ENCODE results near the gene STPG4. TPM values are rescaled to one million over a fixed set of nuclear protein-coding genes. Genes with fewer than 3 reads are reported as not detected.

The STPG4 gene
- total RNA-seq, 1 experiment from 2014 or later: 0.13 TPM

DNA sequence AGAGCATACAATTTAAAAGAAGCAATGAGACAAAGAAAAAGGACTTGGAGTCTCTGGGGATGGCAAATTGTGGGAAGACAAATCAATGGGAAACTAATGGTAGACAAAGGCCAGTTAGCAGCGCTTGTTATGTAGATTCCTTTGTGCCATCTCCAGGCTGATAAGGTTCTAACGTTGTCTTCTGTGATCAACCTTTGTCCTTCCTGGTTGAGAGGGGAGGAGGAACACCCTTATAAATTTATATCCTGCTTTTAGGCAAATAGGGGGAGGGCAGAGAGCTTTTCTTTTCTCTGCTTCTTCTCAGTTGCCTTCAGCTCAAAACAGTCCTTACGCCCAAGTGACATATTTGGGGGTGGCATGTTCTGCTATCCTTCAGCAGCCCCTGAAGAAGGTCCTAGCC, 89.8 kb downstream of the STPG4 start:
- H4K91ac ChIP-seq (ENCODE audit: insufficient read length, low read depth, low read length): no peak overlapping the region
- H2AK5ac ChIP-seq (ENCODE audit: insufficient read length, low read length): no peak overlapping the region
- TF ChIP-seq, protein P1, sequence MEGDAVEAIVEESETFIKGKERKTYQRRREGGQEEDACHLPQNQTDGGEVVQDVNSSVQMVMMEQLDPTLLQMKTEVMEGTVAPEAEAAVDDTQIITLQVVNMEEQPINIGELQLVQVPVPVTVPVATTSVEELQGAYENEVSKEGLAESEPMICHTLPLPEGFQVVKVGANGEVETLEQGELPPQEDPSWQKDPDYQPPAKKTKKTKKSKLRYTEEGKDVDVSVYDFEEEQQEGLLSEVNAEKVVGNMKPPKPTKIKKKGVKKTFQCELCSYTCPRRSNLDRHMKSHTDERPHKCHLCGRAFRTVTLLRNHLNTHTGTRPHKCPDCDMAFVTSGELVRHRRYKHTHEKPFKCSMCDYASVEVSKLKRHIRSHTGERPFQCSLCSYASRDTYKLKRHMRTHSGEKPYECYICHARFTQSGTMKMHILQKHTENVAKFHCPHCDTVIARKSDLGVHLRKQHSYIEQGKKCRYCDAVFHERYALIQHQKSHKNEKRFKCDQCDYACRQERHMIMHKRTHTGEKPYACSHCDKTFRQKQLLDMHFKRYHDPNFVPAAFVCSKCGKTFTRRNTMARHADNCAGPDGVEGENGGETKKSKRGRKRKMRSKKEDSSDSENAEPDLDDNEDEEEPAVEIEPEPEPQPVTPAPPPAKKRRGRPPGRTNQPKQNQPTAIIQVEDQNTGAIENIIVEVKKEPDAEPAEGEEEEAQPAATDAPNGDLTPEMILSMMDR (conservative IDR thresholded peaks at IDR 0.05): no peak
- H2BK120ac ChIP-seq (ENCODE audit: low read depth, low read length, poor library complexity, severe bottlenecking): no peak overlapping the region
- H3K27ac ChIP-seq (ENCODE audit: insufficient read length, low read depth, low read length): no peak overlapping the region
- no peaks in the 10 kb centered on the region for H3K27me3 ChIP-seq (ENCODE audit: insufficient read depth, low read length)
- H3K18ac ChIP-seq (ENCODE audit: insufficient read length, low read depth, low read length): no peak overlapping the region
- no peak overlapping the region for H2BK5ac ChIP-seq (ENCODE audit: insufficient read length, low read length)
- peaks cover 11% of the 10 kb centered on the region; the same call in 1 of the 2 replicates for H3K4me1 ChIP-seq (ENCODE audit: insufficient read depth, low read length)
- H3K4me2 ChIP-seq (ENCODE audit: insufficient read depth, insufficient read length, low read length): no peak overlapping the region
- H3K23me2 ChIP-seq (ENCODE audit: insufficient read length, low read depth, low read length, poor library complexity, severe bottlenecking): no peaks in the 10 kb centered on the region
- H3K4me1 Mint-ChIP-seq: peaks cover 30 to 44% of the 10 kb centered on the region in 2 experiments
- no peak overlapping the region for H3K14ac ChIP-seq (ENCODE audit: insufficient read depth, low read length)
- no peak overlapping the region for H2BK15ac ChIP-seq (ENCODE audit: low read depth, low read length)
- H2AFZ ChIP-seq (ENCODE audit: low read length): no peak overlapping the region
- no peaks in the 10 kb centered on the region for H3K27me3 Mint-ChIP-seq (ENCODE audit: low read depth)
- H3K9ac ChIP-seq (ENCODE audit: extremely low read depth, insufficient read length, low read length): no peak overlapping the region
- H3K23ac ChIP-seq (ENCODE audit: insufficient read length, low read depth, low read length): no peak overlapping the region
- no peaks in the 10 kb centered on the region for H3K9me3 ChIP-seq (ENCODE audit: control insufficient read depth, low read depth, low read length)
- DNase-seq: no peak
- no CpG with 5 or more reads among the region's 3 CpGs for WGBS (ENCODE audit: extremely low coverage, insufficient read length, low lambda C conversion rate)
- no peak overlapping the region for H2BK20ac ChIP-seq (ENCODE audit: low read depth, low read length, poor library complexity, severe bottlenecking)
- H3K79me1 ChIP-seq (ENCODE audit: insufficient read depth, low read depth, low read length, poor library complexity, severe bottlenecking): no peaks in the 10 kb centered on the region
- no peak overlapping the region for H4K8ac ChIP-seq (replicated peaks; ENCODE audit: insufficient read length, low read depth, low read length)
- no peaks in the 10 kb centered on the region; a peak in 3 of 7 replicates for H3K36me3 Mint-ChIP-seq (ENCODE audit: insufficient read depth in 1 of 3, low read depth in 3 of 3)
- no peak overlapping the region for H3K56ac ChIP-seq (ENCODE audit: insufficient read length, low read depth, low read length)
- no peaks in the 10 kb centered on the region for H3K79me2 ChIP-seq (ENCODE audit: insufficient read depth, low read length)
- H3K9me3 Mint-ChIP-seq: no peaks in the 10 kb centered on the region
- H4K20me1 ChIP-seq (ENCODE audit: control insufficient read depth, insufficient read depth, insufficient read length): no peaks in the 10 kb centered on the region
- no peak overlapping the region for H4K5ac ChIP-seq (ENCODE audit: insufficient read length, low read depth, low read length)
- H3K4ac ChIP-seq (ENCODE audit: low read depth, low read length): no peak overlapping the region
- H3K27ac Mint-ChIP-seq: peak overlapping the region in 1 of 3 experiments; percentile 2; a peak in 1 of 7 replicates
- H2BK12ac ChIP-seq (ENCODE audit: insufficient read length, low read depth, low read length): no peak overlapping the region
- H3K4me3 Mint-ChIP-seq: no peak overlapping the region
- no peak overlapping the region for H3T11ph ChIP-seq (ENCODE audit: low read length)
